Measurements from ENCODE around the gene ST3GAL3.

The ST3GAL3 gene

GRCh38 chr1:43914576-43915525, 207.5 kb downstream of the ST3GAL3 start:
- no peak for DNase-seq (ENCODE audit: low read depth)

DNA sequence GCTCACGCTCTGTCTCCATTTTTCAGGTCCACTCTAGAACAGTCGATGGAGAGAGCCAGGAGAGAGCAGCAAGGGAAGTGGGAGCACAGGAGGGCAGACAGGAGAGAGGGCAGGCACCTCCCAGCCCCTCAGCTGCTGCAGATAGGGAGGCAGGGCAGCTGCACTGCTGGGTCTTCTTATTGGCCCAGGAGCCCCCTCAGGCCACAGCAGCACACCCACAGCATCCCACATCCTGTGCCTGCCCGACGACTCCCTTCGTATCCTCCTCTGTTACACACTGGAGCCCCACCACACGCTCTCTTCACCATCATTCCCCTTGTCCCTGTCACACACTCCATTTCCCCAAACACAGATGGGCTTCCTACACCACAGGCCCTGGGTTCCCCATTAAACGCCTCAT, 212.6 kb downstream of the ST3GAL3 start:
- no peak for DNase-seq (ENCODE audit: low read depth)

DNA sequence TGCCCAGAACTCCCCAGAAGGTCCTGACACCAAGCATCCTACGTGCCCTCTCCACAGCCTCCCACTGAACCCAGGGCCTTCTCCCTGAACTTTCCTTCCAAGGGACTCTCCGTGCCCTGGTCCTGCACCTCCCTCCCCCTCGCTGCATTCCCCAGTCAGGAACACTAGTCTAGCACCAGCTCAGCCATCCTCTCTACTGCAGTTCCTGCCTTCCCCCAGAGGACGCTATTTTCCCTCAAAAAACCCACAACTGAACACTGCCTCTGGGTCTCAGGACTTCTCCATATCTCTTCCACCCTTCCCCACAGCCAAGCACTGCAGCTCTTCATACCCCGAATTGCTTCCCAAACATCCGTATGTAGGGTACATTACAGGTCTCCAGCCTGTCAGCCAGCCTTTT, 213.7 kb downstream of the ST3GAL3 start:
- no peak for DNase-seq (ENCODE audit: low read depth)

GRCh38 chr1:43924516-43924915, 217.2 kb downstream of the ST3GAL3 start:
- no peak for DNase-seq (ENCODE audit: low read depth)

DNA sequence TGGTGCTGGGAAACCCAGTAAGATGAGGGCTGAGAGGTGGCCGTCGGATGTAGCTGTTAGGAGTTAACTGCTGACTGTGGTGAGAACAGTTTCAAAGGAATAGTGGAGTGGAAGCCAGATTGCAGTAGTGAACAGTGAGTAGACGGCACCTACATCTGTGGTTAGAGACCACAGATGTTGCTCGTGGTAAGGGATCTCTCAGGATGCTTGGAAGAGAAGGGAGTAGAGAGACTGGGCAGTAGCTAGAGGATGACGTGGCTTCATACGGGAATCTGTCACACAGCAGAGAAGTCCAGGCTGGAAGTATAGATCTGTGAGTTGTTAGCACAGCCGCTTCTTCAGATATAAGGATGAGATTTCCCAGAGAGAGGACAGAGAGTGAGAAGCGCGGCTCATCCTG, 218.5 kb downstream of the ST3GAL3 start:
- DNase-seq (ENCODE audit: low read depth): no peak

- DNase-seq (ENCODE audit: low read depth): no peak
Measured at GRCh38 chr1:43930168-43930948, 223.0 kb downstream of the ST3GAL3 start.

DNA sequence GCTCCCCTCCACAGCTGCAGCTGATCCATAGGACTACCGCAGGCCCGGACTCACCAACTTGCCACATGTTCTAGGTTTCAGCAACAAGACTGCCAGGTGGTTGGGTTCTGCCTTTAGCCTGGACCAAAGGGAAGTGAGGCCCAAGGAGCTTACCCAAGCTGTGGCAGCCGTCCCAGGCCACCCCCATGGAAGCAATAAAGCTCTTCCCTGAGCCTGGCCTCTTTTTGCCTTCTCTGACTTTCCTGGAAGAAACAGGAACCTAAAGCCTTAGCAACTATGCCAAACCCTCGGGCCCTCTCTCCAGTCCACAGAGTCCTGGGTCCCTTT, 223.6 kb downstream of the ST3GAL3 start:
- no peak for DNase-seq (ENCODE audit: low read depth)

DNA sequence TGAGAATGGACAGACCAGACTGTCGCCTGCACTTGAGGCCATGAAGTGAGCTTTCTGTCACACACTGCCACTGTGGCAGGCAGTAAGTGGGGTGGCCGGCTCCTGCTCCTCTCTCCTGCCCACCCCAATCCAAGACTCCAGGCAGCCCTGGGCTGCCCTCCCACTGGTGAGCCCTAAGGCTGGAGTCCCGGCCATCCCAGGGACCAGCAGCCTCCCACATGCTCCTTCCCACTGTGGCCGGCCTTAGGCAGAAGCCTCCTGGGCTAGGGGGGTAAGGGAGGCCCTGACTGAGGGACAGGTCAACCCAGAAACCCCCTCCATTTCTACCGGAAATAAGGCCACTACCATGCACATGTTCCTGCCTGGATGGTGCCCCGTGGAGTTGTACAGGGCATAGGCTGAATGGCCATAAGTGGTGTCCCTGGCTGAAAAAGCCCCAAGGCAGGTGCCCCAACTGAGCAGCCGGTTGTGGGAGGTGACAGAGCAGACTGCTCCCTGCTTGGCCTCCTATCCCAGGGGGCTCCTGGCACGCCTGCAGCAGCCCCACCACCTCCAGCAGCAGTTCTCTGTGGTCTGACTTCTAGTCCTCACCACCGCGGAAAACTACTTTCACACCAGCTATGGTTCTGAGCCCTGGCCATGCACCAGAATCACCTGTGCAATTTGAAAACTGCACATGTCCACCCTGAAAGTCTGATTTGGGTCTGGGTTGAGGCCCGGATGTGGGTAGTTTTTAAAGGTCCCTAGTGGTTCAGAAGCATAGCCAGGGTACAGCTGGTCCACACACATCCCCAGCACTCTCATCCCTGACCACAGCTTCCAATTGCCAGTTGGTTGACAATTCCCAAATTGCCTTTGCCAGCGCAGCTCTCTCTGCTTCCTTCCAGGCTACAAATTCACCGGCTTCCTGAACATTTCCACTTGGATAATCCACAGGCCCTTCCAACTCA, 224.7 kb downstream of the ST3GAL3 start:
- no peak for DNase-seq (ENCODE audit: low read depth)

DNA sequence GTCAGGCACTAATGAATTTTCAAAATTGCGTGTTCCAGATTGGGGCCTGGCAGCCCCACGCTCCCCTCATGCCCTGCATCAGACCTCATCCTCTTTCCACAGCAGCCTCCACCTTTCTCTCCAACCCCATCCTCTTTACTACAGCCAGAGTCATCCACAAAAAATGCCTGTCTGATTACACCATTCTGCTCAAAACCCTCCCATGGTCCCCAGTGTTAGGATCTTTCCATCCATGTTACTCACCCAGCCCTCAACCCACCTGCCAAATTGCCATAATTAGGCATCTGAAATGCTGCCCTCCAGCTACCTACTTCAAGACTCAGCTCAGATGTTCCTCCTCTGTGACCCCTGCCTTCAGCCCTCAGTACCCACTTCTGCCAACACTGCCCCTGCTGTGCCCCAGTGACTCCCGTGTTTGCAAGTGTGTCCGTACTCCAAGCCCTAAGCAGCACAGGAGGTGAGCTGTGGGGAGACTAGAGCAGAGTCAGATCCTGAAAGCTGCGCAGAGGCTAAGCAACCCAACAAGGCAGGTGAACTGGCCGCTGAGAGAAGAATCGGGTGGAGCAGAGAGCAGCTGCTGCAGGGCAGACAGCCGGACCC, 225.6 kb downstream of the ST3GAL3 start:
- DNase-seq (ENCODE audit: low read depth): no peak

- DNase-seq (ENCODE audit: low read depth): no peak
Measured at GRCh38 chr1:43933386-43934100, 226.2 kb downstream of the ST3GAL3 start, which contains the start of gene ARTN. Gene ARTN (plus strand): TSS chr1:43933801. CDS start chr1:43935657, 1,856 bp downstream.

- no peak for DNase-seq (ENCODE audit: low read depth)
Measured at GRCh38 chr1:43934101-43934985, 227.0 kb downstream of the ST3GAL3 start.

- DNase-seq (ENCODE audit: low read depth): no peak
Measured at GRCh38 chr1:43934986-43935324, 227.6 kb downstream of the ST3GAL3 start.

DNA sequence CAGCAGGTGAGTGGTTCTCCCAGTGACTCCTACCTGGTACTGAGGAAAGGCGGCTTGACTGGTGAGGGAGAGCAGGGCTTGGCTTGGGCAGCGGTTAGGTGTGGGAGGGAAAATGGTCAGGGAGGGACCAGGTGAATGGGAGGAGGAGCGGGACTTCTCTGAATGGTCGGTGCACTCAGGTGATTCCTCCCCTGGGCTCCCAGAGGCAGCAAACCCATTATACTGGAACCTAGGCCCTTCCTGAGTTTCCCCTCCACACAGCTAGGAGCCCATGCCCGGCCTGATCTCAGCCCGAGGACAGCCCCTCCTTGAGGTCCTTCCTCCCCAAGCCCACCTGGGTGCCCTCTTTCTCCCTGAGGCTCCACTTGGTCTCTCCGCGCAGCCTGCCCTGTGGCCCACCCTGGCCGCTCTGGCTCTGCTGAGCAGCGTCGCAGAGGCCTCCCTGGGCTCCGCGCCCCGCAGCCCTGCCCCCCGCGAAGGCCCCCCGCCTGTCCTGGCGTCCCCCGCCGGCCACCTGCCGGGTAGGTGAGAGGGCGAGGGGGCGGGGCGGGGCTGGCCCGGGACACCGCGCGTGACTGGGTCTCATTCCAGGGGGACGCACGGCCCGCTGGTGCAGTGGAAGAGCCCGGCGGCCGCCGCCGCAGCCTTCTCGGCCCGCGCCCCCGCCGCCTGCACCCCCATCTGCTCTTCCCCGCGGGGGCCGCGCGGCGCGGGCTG, 228.5 kb downstream of the ST3GAL3 start:
- DNase-seq (ENCODE audit: low read depth): no peak

GRCh38 chr1:43936431-43937151, 229.3 kb downstream of the ST3GAL3 start:
- no peak for DNase-seq (ENCODE audit: low read depth)

GRCh38 chr1:43937179-43937865, 230.0 kb downstream of the ST3GAL3 start:
- no peak for DNase-seq (ENCODE audit: low read depth)

DNA sequence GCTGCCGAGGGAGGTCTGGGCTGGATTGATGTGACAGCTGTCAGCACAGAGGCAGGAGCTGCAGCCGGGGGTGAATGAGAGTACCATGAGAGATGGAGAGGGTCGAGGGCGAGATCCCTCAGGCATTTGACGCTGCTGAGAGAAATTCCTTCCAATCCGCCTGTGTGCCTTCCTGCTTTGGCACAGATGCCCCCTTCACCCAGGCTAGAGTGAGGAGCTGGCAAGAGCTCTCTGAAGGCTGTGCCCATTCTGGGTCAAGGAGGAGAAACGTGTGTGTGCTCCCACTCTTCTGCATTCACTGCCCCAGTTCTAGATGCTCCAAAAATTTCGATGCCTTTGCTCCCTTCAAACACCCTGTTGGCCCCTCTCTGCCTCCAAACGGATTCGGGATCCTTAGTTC, 231.0 kb downstream of the ST3GAL3 start:
- no peak for DNase-seq (ENCODE audit: low read depth)

DNA sequence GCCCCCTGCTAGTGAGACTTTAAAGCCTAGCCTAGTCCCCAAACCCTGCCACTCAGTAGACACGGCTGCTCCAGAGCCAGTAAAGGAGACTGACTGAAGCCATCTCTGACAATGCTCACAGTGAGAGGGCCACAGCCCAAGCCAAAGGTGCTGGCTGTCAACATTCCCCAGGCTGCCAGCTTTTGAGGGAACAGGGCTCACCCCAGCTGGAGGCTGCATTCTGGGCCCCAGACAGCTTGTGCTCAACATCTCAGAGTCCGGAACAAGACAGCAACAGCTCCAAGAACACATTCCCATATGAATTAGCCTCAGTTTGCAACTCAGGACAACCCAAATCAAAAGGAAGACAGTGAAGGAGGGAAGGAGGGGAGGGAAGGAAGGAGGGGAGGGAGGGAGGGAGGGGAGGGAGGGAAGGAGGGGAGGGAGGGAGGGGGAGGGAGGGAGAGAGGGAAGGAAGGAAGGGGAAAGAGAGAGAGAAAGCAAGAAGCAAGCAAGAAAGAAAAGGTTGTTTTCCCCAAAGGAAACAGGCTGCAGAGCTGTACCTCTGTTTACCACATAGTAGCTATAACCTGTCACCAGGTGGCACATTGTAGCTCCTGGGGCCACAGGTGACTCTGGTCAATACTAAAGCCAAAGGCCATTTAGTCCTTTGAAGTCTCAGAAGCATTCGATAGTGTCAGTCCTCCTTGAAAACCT, 231.7 kb downstream of the ST3GAL3 start:
- no peak for DNase-seq (ENCODE audit: low read depth)

Data from activated T-cell treated with anti-CD3 and anti-CD28 coated beads for 24 hours (primary cell).